Liver (tissue), 9 donors: ENCODE measurements around the gene PCSK6. TPM values are rescaled to one million over a fixed set of nuclear protein-coding genes. Genes with fewer than 3 reads are reported as not detected.

ENCODE experiments used
- DNase-seq: peaks from one replicate; pipeline ENCODE4 v3.0.0-alpha.2; 2017; ENCODE audit warnings: low spot score
- H3K27ac ChIP-seq, 2 donors: one replicate each; pipeline ENCODE4 v1.7.0; 2013; ENCODE audit warnings: inconsistent platforms in 2 of 2, low read length in 2 of 2, control low read depth in 1 of 2, low read depth in 1 of 2, mild to moderate bottlenecking in 1 of 2
- H3K27me3 ChIP-seq, 4 donors: one replicate each; pipeline versions ENCODE4 v1.6.1 to v1.7.0; 2013; ENCODE audit warnings: low read length in 3 of 4, inconsistent platforms in 1 of 4, mild to moderate bottlenecking in 1 of 4, moderate library complexity in 1 of 4; ENCODE audit not compliant: control insufficient read depth in 4 of 4, insufficient read depth in 4 of 4
- H3K36me3 ChIP-seq, 4 donors: one replicate each; pipeline versions ENCODE4 v1.6.1 to v1.7.0; 2013; ENCODE audit warnings: low read length in 3 of 4, mild to moderate bottlenecking in 3 of 4, low read depth in 1 of 4, moderate library complexity in 1 of 4; ENCODE audit not compliant: control insufficient read depth in 4 of 4, insufficient read depth in 3 of 4
- H3K4me1 ChIP-seq, 4 donors: one replicate each; pipeline versions ENCODE4 v1.6.1 to v1.7.0; 2013; ENCODE audit warnings: low read length in 3 of 4, mild to moderate bottlenecking in 3 of 4, moderate library complexity in 1 of 4; ENCODE audit not compliant: control insufficient read depth in 4 of 4, insufficient read depth in 4 of 4
- H3K4me3 ChIP-seq, 3 donors: one replicate each; pipeline versions ENCODE4 v1.6.1 to v1.7.0; 2013; ENCODE audit warnings: low read length in 3 of 3, control low read depth in 1 of 3, low read depth in 1 of 3, mild to moderate bottlenecking in 1 of 3
- H3K9ac ChIP-seq, 2 donors: one replicate each; pipeline ENCODE4 v1.7.0; 2013; ENCODE audit warnings: low read length in 2 of 2, mild to moderate bottlenecking in 2 of 2, moderate library complexity in 2 of 2, control low read depth in 1 of 2, low read depth in 1 of 2
- H3K9me3 ChIP-seq, 4 donors: one replicate each; pipeline versions ENCODE4 v1.6.1 to v1.7.0; 2013; ENCODE audit warnings: low read length in 3 of 4; ENCODE audit not compliant: control insufficient read depth in 4 of 4
- EGR1 ChIP-seq, 2 donors: IDR thresholded peaks; 2 replicates each; pipeline ENCODE4 v1.6.1; 2016 to 2018; ENCODE audit warnings: antibody characterized with exemption in 2 of 2, low read depth in 2 of 2
- FOXA1 ChIP-seq: IDR thresholded peaks from 2 replicates; pipeline ENCODE4 v1.6.1; 2016; ENCODE audit warnings: antibody characterized with exemption
- GABPA ChIP-seq, 2 donors: IDR thresholded peaks in 1 of 2; conservative IDR thresholded peaks in 1 of 2; 2 replicates each; pipeline ENCODE4 v1.6.1; 2016; ENCODE audit warnings: antibody characterized with exemption in 2 of 2, mild to moderate bottlenecking in 1 of 2, moderate library complexity in 1 of 2
- HNF4A ChIP-seq, 2 donors: conservative IDR thresholded peaks; 2 replicates each; pipeline ENCODE4 v1.6.1; 2016; ENCODE audit warnings: antibody characterized with exemption in 2 of 2, mild to moderate bottlenecking in 2 of 2
- HNF4G ChIP-seq: IDR thresholded peaks from 2 replicates; pipeline ENCODE4 v1.6.1; 2016; ENCODE audit warnings: antibody characterized with exemption
- NR2F2 ChIP-seq: IDR thresholded peaks from 2 replicates; pipeline ENCODE4 v1.6.1; 2016; ENCODE audit warnings: antibody characterized with exemption
- RXRA ChIP-seq, 2 donors: IDR thresholded peaks; 2 replicates each; pipeline ENCODE4 v1.6.1; 2017 to 2018; ENCODE audit warnings: antibody characterized with exemption in 2 of 2, mild to moderate bottlenecking in 1 of 2
- SP1 ChIP-seq: IDR thresholded peaks from 2 replicates; pipeline ENCODE4 v1.6.1; 2018; ENCODE audit warnings: antibody characterized with exemption, mild to moderate bottlenecking
- WGBS: extraction: QIAGEN DNeasy Blood & Tissue Kit; methylation state at CpG from one replicate; pipeline ENCODE4 v1.1.7; 2013; 5-methylcytosine and 5-hydroxymethylcytosine counted together
- polyA plus RNA-seq, 2 donors: library from polyadenylated mRNA; stranded (reverse) in 1 of 2; unstranded in 1 of 2; fragments of 200-250 nt in 1 of 2; fragments of >200 nt in 1 of 2; fragmentation: Nextera tagmentation in 1 of 2; extraction: Ambion mirVana in 1 of 2; gene quantifications; one replicate each; pipeline versions ENCODE4 v1.2.1 to v1.2.3, GENCODE V29; 2013 to 2015
- total RNA-seq, 2 donors: library from RNA; depleted of rRNA; stranded (reverse); fragments of >200 nt; gene quantifications; one replicate each; pipeline ENCODE4 v1.2.3, GENCODE V29; 2014
- TF ChIP-seq, protein P1 (sequence below): IDR thresholded peaks from 2 replicates; pipeline ENCODE4 v1.6.1; 2016; ENCODE audit warnings: antibody characterized with exemption
- TF ChIP-seq, protein P2 (sequence below): fragments of 150-350 bp; IDR thresholded peaks from 2 replicates; pipeline ENCODE4 v1.5.1; 2017; ENCODE audit warnings: improper control_type of control experiment, low read depth, low read length; ENCODE audit not compliant: missing input control
- TF ChIP-seq, protein P3 (sequence below): IDR thresholded peaks from 2 replicates; pipeline ENCODE4 v1.6.1; 2016; ENCODE audit warnings: antibody characterized with exemption
- TF ChIP-seq, protein P4 (sequence below): IDR thresholded peaks from 2 replicates; pipeline ENCODE4 v1.6.1; 2016; ENCODE audit warnings: antibody characterized with exemption, mild to moderate bottlenecking
- donor health status: healthy.
- donor health status: healthy.
- donor health status: healthy.
- donor health status: healthy.
- donor health status: healthy.

The PCSK6 gene
- total and polyA plus RNA-seq, 4 donors = 94.8 to 398 (median 168) TPM

DNA sequence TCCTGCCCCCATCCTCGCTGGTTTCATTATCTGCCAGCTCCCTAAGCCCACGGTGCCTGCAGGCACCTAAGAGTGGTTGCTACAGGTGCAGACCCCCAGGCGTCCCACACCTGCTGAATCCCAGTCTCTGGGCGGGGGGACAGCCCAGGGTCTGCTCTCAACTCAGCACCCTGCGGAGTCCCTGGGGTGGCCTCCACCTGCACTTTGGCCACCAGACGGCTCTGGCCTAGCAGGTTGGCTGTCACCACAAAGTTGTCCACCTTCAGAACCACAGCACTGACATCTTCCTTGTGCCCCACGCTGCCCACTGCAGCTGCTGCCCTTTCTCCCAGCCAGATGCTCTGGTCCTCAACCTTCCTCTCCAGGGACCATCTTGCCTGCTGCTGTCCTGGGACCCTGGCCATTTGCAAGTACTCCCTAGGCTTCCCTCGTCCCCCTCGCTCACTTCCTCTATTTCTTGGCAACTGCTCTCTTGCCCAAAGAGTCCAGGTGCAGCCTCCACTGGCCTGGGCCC is 159.6 kb downstream of the PCSK6 start:
- no peak overlapping the region for H3K9ac ChIP-seq
- H3K36me3 ChIP-seq = peaks cover 2 to 50% (median 25%) of the 10 kb centered on the region in 4 donors
- no peak overlapping the region for H3K27ac ChIP-seq
- H3K4me1 ChIP-seq = peaks cover 2 to 25% (median 16%) of the 10 kb centered on the region in 4 donors
- TF ChIP-seq RXRA (IDR thresholded peaks at IDR 0.05) (no peak), HNF4G (no peak), NR2F2 (no peak), GABPA (IDR thresholded peaks at IDR 0.05 in 1 of 2, conservative IDR thresholded peaks at IDR 0.05 in 1 of 2) (no peak)
- TF ChIP-seq, protein P1, sequence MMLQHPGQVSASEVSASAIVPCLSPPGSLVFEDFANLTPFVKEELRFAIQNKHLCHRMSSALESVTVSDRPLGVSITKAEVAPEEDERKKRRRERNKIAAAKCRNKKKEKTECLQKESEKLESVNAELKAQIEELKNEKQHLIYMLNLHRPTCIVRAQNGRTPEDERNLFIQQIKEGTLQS = no peak
- TF ChIP-seq, protein P2, sequence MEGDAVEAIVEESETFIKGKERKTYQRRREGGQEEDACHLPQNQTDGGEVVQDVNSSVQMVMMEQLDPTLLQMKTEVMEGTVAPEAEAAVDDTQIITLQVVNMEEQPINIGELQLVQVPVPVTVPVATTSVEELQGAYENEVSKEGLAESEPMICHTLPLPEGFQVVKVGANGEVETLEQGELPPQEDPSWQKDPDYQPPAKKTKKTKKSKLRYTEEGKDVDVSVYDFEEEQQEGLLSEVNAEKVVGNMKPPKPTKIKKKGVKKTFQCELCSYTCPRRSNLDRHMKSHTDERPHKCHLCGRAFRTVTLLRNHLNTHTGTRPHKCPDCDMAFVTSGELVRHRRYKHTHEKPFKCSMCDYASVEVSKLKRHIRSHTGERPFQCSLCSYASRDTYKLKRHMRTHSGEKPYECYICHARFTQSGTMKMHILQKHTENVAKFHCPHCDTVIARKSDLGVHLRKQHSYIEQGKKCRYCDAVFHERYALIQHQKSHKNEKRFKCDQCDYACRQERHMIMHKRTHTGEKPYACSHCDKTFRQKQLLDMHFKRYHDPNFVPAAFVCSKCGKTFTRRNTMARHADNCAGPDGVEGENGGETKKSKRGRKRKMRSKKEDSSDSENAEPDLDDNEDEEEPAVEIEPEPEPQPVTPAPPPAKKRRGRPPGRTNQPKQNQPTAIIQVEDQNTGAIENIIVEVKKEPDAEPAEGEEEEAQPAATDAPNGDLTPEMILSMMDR = no peak
- H3K27me3 ChIP-seq = no peaks in the 10 kb centered on the region
- 91% methylated on average over 9 of the region's 9 CpGs for WGBS
- no peak for DNase-seq
- H3K9me3 ChIP-seq = no peaks in the 10 kb centered on the region
- H3K4me3 ChIP-seq = no peak overlapping the region

DNA sequence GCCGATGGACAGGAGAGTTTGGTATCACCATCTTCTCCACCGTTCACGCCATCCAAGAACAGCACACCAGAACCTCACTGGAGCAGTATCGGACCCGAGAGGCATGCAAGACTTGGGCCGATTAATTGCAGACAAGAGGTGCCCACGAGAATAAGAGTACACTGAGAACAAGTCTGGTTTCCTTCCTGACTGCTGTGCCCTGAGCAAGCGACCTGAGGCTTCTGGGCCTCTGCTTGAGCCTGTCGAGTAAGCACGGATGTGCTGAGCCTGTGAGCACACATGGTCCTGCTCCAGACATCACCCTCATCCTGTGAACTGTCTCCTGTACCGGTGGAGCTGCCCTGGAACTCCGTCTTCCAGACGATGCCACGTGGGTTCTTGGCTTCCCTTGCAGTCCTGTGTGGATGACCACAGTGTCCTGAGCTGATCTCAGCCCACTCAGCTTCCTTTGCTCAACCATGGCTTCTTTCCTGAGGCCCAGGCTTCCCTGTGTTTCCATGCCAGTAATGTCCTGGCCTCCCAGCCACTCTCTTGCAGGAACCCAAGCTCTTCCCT is 160.1 kb downstream of the PCSK6 start:
- 87% methylated on average over 14 of the region's 14 CpGs for WGBS
- DNase-seq = no peak

More for the DNA sequence above, 160.1 kb downstream of the PCSK6 start:
- Histone ChIP-seq H3K27ac (no peak overlapping the region), H3K27me3 (no peaks in the 10 kb centered on the region), H3K4me1 (peaks cover 2 to 31% (median 18%) of the 10 kb centered on the region in 4 donors), H3K9me3 (no peaks in the 10 kb centered on the region), H3K36me3 (peaks cover 2 to 50% (median 25%) of the 10 kb centered on the region in 4 donors), H3K4me3 (no peak overlapping the region), H3K9ac (no peak overlapping the region)
- no peak for TF ChIP-seq RXRA (IDR thresholded peaks at IDR 0.05)
- TF ChIP-seq, protein P1 = no peak
- no peak for TF ChIP-seq SP1
- TF ChIP-seq, protein P3, sequence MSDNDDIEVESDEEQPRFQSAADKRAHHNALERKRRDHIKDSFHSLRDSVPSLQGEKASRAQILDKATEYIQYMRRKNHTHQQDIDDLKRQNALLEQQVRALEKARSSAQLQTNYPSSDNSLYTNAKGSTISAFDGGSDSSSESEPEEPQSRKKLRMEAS = no peak
- TF ChIP-seq HNF4G = no peak
- no peak for TF ChIP-seq NR2F2
- no peak for TF ChIP-seq EGR1 (IDR thresholded peaks at IDR 0.05; ENCODE audit: low read depth in 2 of 2)
- TF ChIP-seq, protein P2 = no peak
- TF ChIP-seq FOXA1 = no peak
- no peak for TF ChIP-seq HNF4A (conservative IDR thresholded peaks at IDR 0.05)
- TF ChIP-seq, protein P4, sequence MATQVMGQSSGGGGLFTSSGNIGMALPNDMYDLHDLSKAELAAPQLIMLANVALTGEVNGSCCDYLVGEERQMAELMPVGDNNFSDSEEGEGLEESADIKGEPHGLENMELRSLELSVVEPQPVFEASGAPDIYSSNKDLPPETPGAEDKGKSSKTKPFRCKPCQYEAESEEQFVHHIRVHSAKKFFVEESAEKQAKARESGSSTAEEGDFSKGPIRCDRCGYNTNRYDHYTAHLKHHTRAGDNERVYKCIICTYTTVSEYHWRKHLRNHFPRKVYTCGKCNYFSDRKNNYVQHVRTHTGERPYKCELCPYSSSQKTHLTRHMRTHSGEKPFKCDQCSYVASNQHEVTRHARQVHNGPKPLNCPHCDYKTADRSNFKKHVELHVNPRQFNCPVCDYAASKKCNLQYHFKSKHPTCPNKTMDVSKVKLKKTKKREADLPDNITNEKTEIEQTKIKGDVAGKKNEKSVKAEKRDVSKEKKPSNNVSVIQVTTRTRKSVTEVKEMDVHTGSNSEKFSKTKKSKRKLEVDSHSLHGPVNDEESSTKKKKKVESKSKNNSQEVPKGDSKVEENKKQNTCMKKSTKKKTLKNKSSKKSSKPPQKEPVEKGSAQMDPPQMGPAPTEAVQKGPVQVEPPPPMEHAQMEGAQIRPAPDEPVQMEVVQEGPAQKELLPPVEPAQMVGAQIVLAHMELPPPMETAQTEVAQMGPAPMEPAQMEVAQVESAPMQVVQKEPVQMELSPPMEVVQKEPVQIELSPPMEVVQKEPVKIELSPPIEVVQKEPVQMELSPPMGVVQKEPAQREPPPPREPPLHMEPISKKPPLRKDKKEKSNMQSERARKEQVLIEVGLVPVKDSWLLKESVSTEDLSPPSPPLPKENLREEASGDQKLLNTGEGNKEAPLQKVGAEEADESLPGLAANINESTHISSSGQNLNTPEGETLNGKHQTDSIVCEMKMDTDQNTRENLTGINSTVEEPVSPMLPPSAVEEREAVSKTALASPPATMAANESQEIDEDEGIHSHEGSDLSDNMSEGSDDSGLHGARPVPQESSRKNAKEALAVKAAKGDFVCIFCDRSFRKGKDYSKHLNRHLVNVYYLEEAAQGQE = no peak
